H1 (cell line): ENCODE data around the gene RBP3. TPM values are rescaled to one million over a fixed set of nuclear protein-coding genes. Genes with fewer than 3 reads are reported as not detected.

Experiments
- CHD7 ChIP-seq: fragments of 300-600 bp; sonication (generic); IDR thresholded peaks from 2 replicates; pipeline ENCODE4 v1.7.1; 2012; ENCODE audit warnings: low read length, moderate library complexity, mild to moderate bottlenecking, inconsistent platforms; ENCODE audit not compliant: insufficient replicate concordance
- KDM1A ChIP-seq: fragments of 200-600, 300-600 bp; sonication (generic); IDR thresholded peaks from 2 replicates; pipeline ENCODE4 v1.7.1; 2016; ENCODE audit warnings: mild to moderate bottlenecking, low read length, borderline replicate concordance
- polyA plus RNA-seq, 7 experiments: library from polyadenylated mRNA; depleted of rRNA in 3 of 7; stranded (reverse) in 5 of 7; unstranded in 2 of 7; fragments of >200 nt in 5 of 7; fragments of 200-250 nt in 2 of 7; gene quantifications; 1 replicate in 5 of 7; 2 replicates in 1 of 7; 4 replicates in 1 of 7; pipeline versions ENCODE4 v1.2.1 to v1.2.3, GENCODE V29; 2011 to 2013; ENCODE audit warnings: missing spikeins in 2 of 7, mixed read lengths in 2 of 7
- total RNA-seq: library from RNA; stranded (reverse); fragmentation: NEBNext Ultra II Directional; extraction: Animal tissue kit (Norgen Biotek cat#: 25700); gene quantifications from 2 replicates; pipeline ENCODE4 v1.2.1, GENCODE V29; 2021

Gene RBP3
- total and polyA plus RNA-seq, 2 of the 8 experiments (the other 6 are each of a cell fraction or from before 2014, with no cell fraction given) = not detected

GRCh38 chr10:47397256-47397655, 49.1 kb downstream of the RBP3 start (continued):
- no peak for TF ChIP-seq CHD7
- no peak for TF ChIP-seq KDM1A
